DOHH2 (cell line): ENCODE measurements around the gene GBF1.

ENCODE experiments used
- CTCF ChIP-seq: fragments of 200-600 bp; sonication (generic); IDR thresholded peaks from one replicate; pipeline ENCODE4 v1.5.1; 2014; ENCODE audit warnings: antibody characterized with exemption, mild to moderate bottlenecking, low read depth, low read length; ENCODE audit not compliant: poor library complexity, severe bottlenecking
- EZH2phosphoT487 ChIP-seq: fragments of 200-600 bp; sonication (generic); IDR thresholded peaks from 2 replicates; pipeline ENCODE4 v1.6.1; 2017; ENCODE audit warnings: borderline replicate concordance, mild to moderate bottlenecking, antibody characterized with exemption, low read length, moderate library complexity, mixed read lengths

- TF ChIP-seq CTCF (no peak), EZH2phosphoT487 (no peak)
Measured at GRCh38 chr10:102394801-102395399, 149.6 kb downstream of the GBF1 start.
